ENCODE data around the gene PLPP7.

GRCh38 chr9:131323629-131324028 lies 34.1 kb downstream of the PLPP7 start:
- no peak for TF ChIP-seq CTCF (IDR thresholded peaks at IDR 0.05)
- no peak for TF ChIP-seq EP300 (IDR thresholded peaks at IDR 0.05)
- no peak for TF ChIP-seq POLR2AphosphoS5 (IDR thresholded peaks at IDR 0.05)
- TF ChIP-seq POLR2A (IDR thresholded peaks at IDR 0.05) = no peak
